Measurements from ENCODE around the gene TPP1. TPM values are rescaled to one million over a fixed set of nuclear protein-coding genes. Genes with fewer than 3 reads are reported as not detected.

Gene TPP1
- polyA plus RNA-seq, 1 donor (not counting 4 experiments of a cell fraction or from before 2014, with no cell fraction given), result 55.3 TPM

GRCh38 chr11:6655020-6655789 lies 36.0 kb upstream of the TPP1 start:
- no peaks in the 10 kb centered on the region for H4K20me1 ChIP-seq (ENCODE audit: control insufficient read depth, extremely low read depth, insufficient read depth, low read length)
- H3K4me1 ChIP-seq (ENCODE audit: control insufficient read depth, extremely low read depth, insufficient read depth, low read length), result no peaks in the 10 kb centered on the region
- H3K4me3 ChIP-seq (ENCODE audit: control insufficient read depth in 2 of 3, extremely low read depth in 1 of 3, insufficient read depth in 2 of 3, low read depth in 1 of 3, low read length in 3 of 3), result no peak overlapping the region
- H3K36me3 ChIP-seq (ENCODE audit: control insufficient read depth in 2 of 2, extremely low read depth in 1 of 2, insufficient read depth in 2 of 2, low read length in 2 of 2), result no peaks in the 10 kb centered on the region
- TF ChIP-seq CTCF (optimal IDR thresholded peaks at IDR 0.05 in 1 of 3, IDR thresholded peaks at IDR 0.05 in 1 of 3, conservative IDR thresholded peaks at IDR 0.05 in 1 of 3; ENCODE audit: extremely low read depth in 1 of 3, insufficient read depth in 2 of 3, low read length in 3 of 3) (no peak), EZH2 (IDR thresholded peaks at IDR 0.05; ENCODE audit: low read length) (peak; percentile 99)
- H3K27ac ChIP-seq (ENCODE audit: control insufficient read depth, insufficient read depth, low read length), result no peak overlapping the region
- no peak overlapping the region for H2AFZ ChIP-seq (ENCODE audit: control insufficient read depth, low read length)
- dilution Hi-C loops (cut with MboI; ENCODE audit: extremely low pct_ligation_motif_present, low sequenced_read_pairs), result no loop called here
- no peak overlapping the region for H3K9ac ChIP-seq (ENCODE audit: control insufficient read depth, extremely low read depth, insufficient read depth, low read length)
- H3K27me3 ChIP-seq (ENCODE audit: control insufficient read depth, extremely low read depth, insufficient read depth, low read length), result peaks cover 59% of the 10 kb centered on the region
- H3K4me2 ChIP-seq (ENCODE audit: control insufficient read depth, extremely low read depth, insufficient read depth, low read depth, low read length), result no peak overlapping the region
- H3K79me2 ChIP-seq (ENCODE audit: control insufficient read depth, insufficient read depth, low read length), result no peaks in the 10 kb centered on the region
- no peaks in the 10 kb centered on the region for H3K9me1 ChIP-seq (ENCODE audit: control insufficient read depth, extremely low read depth, insufficient read depth, low read length)
- FAIRE-seq (no peak), DNase-seq (ENCODE audit: low read depth, low spot score) (no peak)
- no peaks in the 10 kb centered on the region for H3K9me3 ChIP-seq (ENCODE audit: control insufficient read depth, low read depth, low read length)

GRCh38 chr11:6654281-6655019 lies 35.2 kb upstream of the TPP1 start:
- no peak overlapping the region for H2AFZ ChIP-seq (ENCODE audit: control insufficient read depth, low read length)
- H3K9ac ChIP-seq (ENCODE audit: control insufficient read depth, extremely low read depth, insufficient read depth, low read length), result no peak overlapping the region

More at GRCh38 chr11:6654281-6655019, 35.2 kb upstream of the TPP1 start:
- Histone ChIP-seq H3K4me2 (ENCODE audit: control insufficient read depth, extremely low read depth, insufficient read depth, low read depth, low read length) (no peak overlapping the region), H4K20me1 (ENCODE audit: control insufficient read depth, extremely low read depth, insufficient read depth, low read length) (no peaks in the 10 kb centered on the region), H3K79me2 (ENCODE audit: control insufficient read depth, insufficient read depth, low read length) (no peaks in the 10 kb centered on the region), H3K27me3 (ENCODE audit: control insufficient read depth, extremely low read depth, insufficient read depth, low read length) (peaks cover 67% of the 10 kb centered on the region), H3K9me1 (ENCODE audit: control insufficient read depth, extremely low read depth, insufficient read depth, low read length) (no peaks in the 10 kb centered on the region), H3K4me1 (ENCODE audit: control insufficient read depth, extremely low read depth, insufficient read depth, low read length) (no peaks in the 10 kb centered on the region), H3K9me3 (ENCODE audit: control insufficient read depth, low read depth, low read length) (no peaks in the 10 kb centered on the region), H3K36me3 (ENCODE audit: control insufficient read depth in 2 of 2, extremely low read depth in 1 of 2, insufficient read depth in 2 of 2, low read length in 2 of 2) (no peaks in the 10 kb centered on the region), H3K4me3 (ENCODE audit: control insufficient read depth in 2 of 3, extremely low read depth in 1 of 3, insufficient read depth in 2 of 3, low read depth in 1 of 3, low read length in 3 of 3) (no peak overlapping the region), H3K27ac (ENCODE audit: control insufficient read depth, insufficient read depth, low read length) (no peak overlapping the region)
- no peak for TF ChIP-seq EZH2 (IDR thresholded peaks at IDR 0.05; ENCODE audit: low read length)
- TF ChIP-seq CTCF (optimal IDR thresholded peaks at IDR 0.05 in 1 of 3, IDR thresholded peaks at IDR 0.05 in 1 of 3, conservative IDR thresholded peaks at IDR 0.05 in 1 of 3; ENCODE audit: extremely low read depth in 1 of 3, insufficient read depth in 2 of 3, low read length in 3 of 3), result no peak
- dilution Hi-C loops (cut with MboI; ENCODE audit: extremely low pct_ligation_motif_present, low sequenced_read_pairs), result no loop called here
- DNase-seq (ENCODE audit: low read depth, low spot score), result no peak
- no peak for FAIRE-seq

All from keratinocyte (primary cell).